ENCODE data around the gene CD2. TPM values are rescaled to one million over a fixed set of nuclear protein-coding genes. Genes with fewer than 3 reads are reported as not detected.

The CD2 gene
- total RNA-seq, 4 donors from 2014 or later: 0.60 to 5.1 (median 1.5) TPM; not detected in 1

GRCh38 chr1:116768416-116769103 lies 14.3 kb downstream of the CD2 start:
- Histone ChIP-seq H3K9me3 (peaks cover 0 to 3% (median 0%) of the 10 kb centered on the region in 4 donors), H3K36me3 (no peaks in the 10 kb centered on the region), H3K27me3 (no peaks in the 10 kb centered on the region), H3K4me1 (peaks cover 0 to 6% (median 0%) of the 10 kb centered on the region in 4 donors), H3K4me3 (no peak overlapping the region), H3K27ac (no peak overlapping the region)
- no peak for TF ChIP-seq CTCF (IDR thresholded peaks at IDR 0.05)
- no peak for TF ChIP-seq POLR2A (IDR thresholded peaks at IDR 0.05)
- TF ChIP-seq EP300 (IDR thresholded peaks at IDR 0.05): no peak
- no peak for DNase-seq (ENCODE audit: low spot score in 2 of 2)
- 86 to 90% methylated on average over 13 of the region's 13 CpGs for WGBS, 2 donors

GRCh38 chr1:116769104-116769452 lies 14.8 kb downstream of the CD2 start:
- Histone ChIP-seq H3K4me1 (peaks cover 0 to under 1% (median 0%) of the 10 kb centered on the region in 4 donors), H3K9me3 (peaks cover 0 to 8% (median 0%) of the 10 kb centered on the region in 4 donors), H3K27ac (no peak overlapping the region), H3K36me3 (no peaks in the 10 kb centered on the region), H3K4me3 (no peak overlapping the region), H3K27me3 (no peaks in the 10 kb centered on the region)
- no peak for DNase-seq (ENCODE audit: low spot score in 2 of 2)
- TF ChIP-seq EP300 (IDR thresholded peaks at IDR 0.05): no peak
- 79 to 81% methylated on average over 6 of the region's 6 CpGs for WGBS, 2 donors

GRCh38 chr1:116769561-116769977 lies 15.3 kb downstream of the CD2 start:
- DNase-seq (ENCODE audit: low spot score in 2 of 2): no peak

GRCh38 chr1:116769994-116770393 lies 15.8 kb downstream of the CD2 start:
- Histone ChIP-seq H3K9me3 (peaks cover 0 to 9% (median 0%) of the 10 kb centered on the region in 4 donors), H3K27me3 (no peaks in the 10 kb centered on the region), H3K27ac (no peak overlapping the region), H3K4me3 (no peak overlapping the region), H3K4me1 (no peaks in the 10 kb centered on the region), H3K36me3 (no peaks in the 10 kb centered on the region)
- DNase-seq (ENCODE audit: low spot score in 2 of 2): no peak
- 83 to 87% methylated on average over 9 of the region's 9 CpGs for WGBS, 2 donors
- no peak for TF ChIP-seq POLR2A (IDR thresholded peaks at IDR 0.05)
- TF ChIP-seq CTCF (IDR thresholded peaks at IDR 0.05): no peak
- no peak for TF ChIP-seq EP300 (IDR thresholded peaks at IDR 0.05)

More at GRCh38 chr1:116769561-116769977, 15.3 kb downstream of the CD2 start:
- Histone ChIP-seq H3K9me3 (peaks cover 0 to 9% (median 0%) of the 10 kb centered on the region in 4 donors), H3K27ac (no peak overlapping the region), H3K27me3 (no peaks in the 10 kb centered on the region), H3K4me3 (no peak overlapping the region), H3K36me3 (no peaks in the 10 kb centered on the region), H3K4me1 (no peaks in the 10 kb centered on the region)
- TF ChIP-seq CTCF (IDR thresholded peaks at IDR 0.05) (no peak), POLR2A (IDR thresholded peaks at IDR 0.05) (no peak)
- WGBS, 2 donors: 74 to 79% methylated on average over 1 of the region's 1 CpG

- Histone ChIP-seq H3K4me1 (no peaks in the 10 kb centered on the region), H3K36me3 (no peaks in the 10 kb centered on the region), H3K4me3 (no peak overlapping the region), H3K9me3 (peaks cover 0 to 9% (median 0%) of the 10 kb centered on the region in 4 donors), H3K27ac (no peak overlapping the region), H3K27me3 (no peaks in the 10 kb centered on the region)
- no peak for DNase-seq (ENCODE audit: low spot score in 2 of 2)
- TF ChIP-seq EP300 (IDR thresholded peaks at IDR 0.05): no peak
- TF ChIP-seq CTCF (IDR thresholded peaks at IDR 0.05): no peak
- TF ChIP-seq POLR2A (IDR thresholded peaks at IDR 0.05): no peak
- WGBS, 2 donors: 77 to 82% methylated on average over 5 of the region's 5 CpGs
These were observed 16.4 kb downstream of the CD2 start for GRCh38 chr1:116770625-116771024.

Measured in tibial nerve (tissue), 4 donors.